Epithelial cell of esophagus (primary cell): ENCODE data around the gene GPX5.

ENCODE experiments used
- DNase-seq: peaks from one replicate; pipeline ENCODE4 v3.0.0; 2010; ENCODE audit warnings: low read depth
- H3K4me3 ChIP-seq: 2 replicates; pipeline ENCODE4 v1.5.1; 2011; ENCODE audit warnings: mild to moderate bottlenecking, low read length, control low read depth
- TF ChIP-seq, protein P1 (sequence below): IDR thresholded peaks from 2 replicates; pipeline ENCODE4 v1.5.1; 2011; ENCODE audit warnings: low read depth, mild to moderate bottlenecking, low read length, control low read depth, inconsistent platforms; ENCODE audit not compliant: insufficient read depth; ENCODE audit errors: missing control alignments

GPX5 gene

DNA sequence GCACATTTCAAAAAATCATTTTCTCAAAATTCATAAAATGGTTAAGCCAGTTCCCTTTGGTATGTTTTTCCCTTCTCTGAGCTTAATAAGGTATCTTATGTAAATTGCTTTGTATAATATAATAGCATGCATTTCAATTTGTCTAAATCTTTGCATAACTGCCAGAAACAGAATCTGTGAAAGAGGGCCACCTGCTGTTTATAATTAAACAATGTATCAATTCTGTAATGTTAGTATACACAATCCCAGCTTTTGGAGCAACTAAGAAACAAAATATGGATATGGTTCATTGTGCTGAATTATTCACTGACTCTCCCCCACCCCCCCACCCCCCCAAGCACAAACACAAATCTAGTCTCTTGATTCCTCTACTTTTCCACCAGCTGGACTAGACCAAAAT, 54.8 kb downstream of the GPX5 start:
- TF ChIP-seq, protein P1, sequence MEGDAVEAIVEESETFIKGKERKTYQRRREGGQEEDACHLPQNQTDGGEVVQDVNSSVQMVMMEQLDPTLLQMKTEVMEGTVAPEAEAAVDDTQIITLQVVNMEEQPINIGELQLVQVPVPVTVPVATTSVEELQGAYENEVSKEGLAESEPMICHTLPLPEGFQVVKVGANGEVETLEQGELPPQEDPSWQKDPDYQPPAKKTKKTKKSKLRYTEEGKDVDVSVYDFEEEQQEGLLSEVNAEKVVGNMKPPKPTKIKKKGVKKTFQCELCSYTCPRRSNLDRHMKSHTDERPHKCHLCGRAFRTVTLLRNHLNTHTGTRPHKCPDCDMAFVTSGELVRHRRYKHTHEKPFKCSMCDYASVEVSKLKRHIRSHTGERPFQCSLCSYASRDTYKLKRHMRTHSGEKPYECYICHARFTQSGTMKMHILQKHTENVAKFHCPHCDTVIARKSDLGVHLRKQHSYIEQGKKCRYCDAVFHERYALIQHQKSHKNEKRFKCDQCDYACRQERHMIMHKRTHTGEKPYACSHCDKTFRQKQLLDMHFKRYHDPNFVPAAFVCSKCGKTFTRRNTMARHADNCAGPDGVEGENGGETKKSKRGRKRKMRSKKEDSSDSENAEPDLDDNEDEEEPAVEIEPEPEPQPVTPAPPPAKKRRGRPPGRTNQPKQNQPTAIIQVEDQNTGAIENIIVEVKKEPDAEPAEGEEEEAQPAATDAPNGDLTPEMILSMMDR = no peak
- H3K4me3 ChIP-seq = no peak overlapping the region
- DNase-seq = peak; percentile 24

DNA sequence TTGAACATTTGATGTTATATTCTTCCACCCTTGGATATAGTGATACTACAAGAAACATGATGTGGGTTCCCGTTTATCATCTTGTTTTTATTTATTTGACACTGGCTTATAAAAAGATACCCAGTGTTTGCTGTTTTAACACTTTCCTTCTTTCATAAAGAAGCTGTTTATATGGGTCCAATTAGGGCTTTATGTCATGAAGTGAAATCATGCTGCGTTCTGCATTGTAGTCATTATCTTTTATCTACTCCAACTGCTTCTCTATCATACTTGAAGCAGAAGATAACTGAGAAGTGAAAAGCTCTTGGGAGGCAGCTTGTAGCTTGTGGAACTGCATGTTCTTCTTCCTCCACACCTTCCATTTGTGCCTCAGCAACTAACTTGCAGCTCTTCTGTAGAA, 57.8 kb downstream of the GPX5 start:
- H3K4me3 ChIP-seq = no peak overlapping the region
- TF ChIP-seq, protein P1 = no peak
- no peak for DNase-seq
